Fibroblast of skin of left biceps (primary cell): ENCODE measurements around the gene CD3G.
"Not testable (repeated sequence)": the region's sequence is repeated elsewhere in the genome, so short reads cannot be mapped to it uniquely, and the experiment has no call there.

Source experiments
- DNase-seq, 2 experiments: peaks; one replicate each; pipeline ENCODE4 v3.0.0-alpha.2; 2013; ENCODE audit warnings: low read depth in 2 of 2

Gene CD3G

GRCh38 chr11:118379497-118379896 is 35.4 kb downstream of the CD3G start:
- DNase-seq, result no peak

- no peak for DNase-seq
Observed at GRCh38 chr11:118380571-118380970, 36.4 kb downstream of the CD3G start.

GRCh38 chr11:118382954-118383353 is 38.8 kb downstream of the CD3G start:
- no peak for DNase-seq

GRCh38 chr11:118383657-118384056 is 39.5 kb downstream of the CD3G start:
- DNase-seq, result no peak

GRCh38 chr11:118396097-118396501 is 52.0 kb downstream of the CD3G start:
- no peak for DNase-seq

- DNase-seq, result no peak
Observed at GRCh38 chr11:118397448-118397847, 53.3 kb downstream of the CD3G start.

GRCh38 chr11:118398791-118399559 is 54.8 kb downstream of the CD3G start:
- DNase-seq, result no peak

GRCh38 chr11:118401151-118401879 is 57.2 kb downstream of the CD3G start, which contains the start of gene ATP5MG:
TSS of gene ATP5MG (plus strand) at chr11:118401606. CDS start at chr11:118401666, 60 bp downstream.
- peak; percentile 62 to 66 for DNase-seq

- DNase-seq, result peak in 1 of 2 experiments; percentile 22
Observed at GRCh38 chr11:118401880-118402590, 57.9 kb downstream of the CD3G start.

GRCh38 chr11:118402594-118402993 is 58.5 kb downstream of the CD3G start:
- not testable (repeated sequence) for DNase-seq
